ENCODE measurements around the gene MAPKAPK5.

Gene MAPKAPK5

DNA sequence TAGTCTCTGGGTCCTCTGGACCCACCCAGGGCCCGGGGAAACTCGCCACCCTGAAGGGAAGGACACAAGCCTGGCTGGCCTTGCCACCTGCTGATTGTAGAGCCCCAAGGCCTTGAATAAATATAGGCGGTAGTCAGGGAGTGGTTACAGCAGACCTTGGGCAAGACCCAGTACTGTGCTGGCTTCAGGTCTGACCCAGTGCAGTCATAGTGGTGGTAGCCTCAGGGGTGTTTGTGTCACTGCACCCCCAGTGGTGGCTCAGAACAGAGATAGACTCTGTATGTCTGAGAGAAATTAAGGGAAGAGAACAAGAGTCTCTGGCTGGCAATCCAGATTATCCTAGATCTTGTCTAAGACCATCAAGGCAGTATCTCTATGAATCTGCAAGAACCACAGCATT is 63.5 kb downstream of the MAPKAPK5 start:
- H3K4me3 ChIP-seq (ENCODE audit: low read depth, low read length): no peak overlapping the region
- no peak for DNase-seq (ENCODE audit: low read depth)
- TF ChIP-seq MYC (IDR thresholded peaks at IDR 0.05; ENCODE audit: low read depth, low read length): no peak
- TF ChIP-seq, protein P1, sequence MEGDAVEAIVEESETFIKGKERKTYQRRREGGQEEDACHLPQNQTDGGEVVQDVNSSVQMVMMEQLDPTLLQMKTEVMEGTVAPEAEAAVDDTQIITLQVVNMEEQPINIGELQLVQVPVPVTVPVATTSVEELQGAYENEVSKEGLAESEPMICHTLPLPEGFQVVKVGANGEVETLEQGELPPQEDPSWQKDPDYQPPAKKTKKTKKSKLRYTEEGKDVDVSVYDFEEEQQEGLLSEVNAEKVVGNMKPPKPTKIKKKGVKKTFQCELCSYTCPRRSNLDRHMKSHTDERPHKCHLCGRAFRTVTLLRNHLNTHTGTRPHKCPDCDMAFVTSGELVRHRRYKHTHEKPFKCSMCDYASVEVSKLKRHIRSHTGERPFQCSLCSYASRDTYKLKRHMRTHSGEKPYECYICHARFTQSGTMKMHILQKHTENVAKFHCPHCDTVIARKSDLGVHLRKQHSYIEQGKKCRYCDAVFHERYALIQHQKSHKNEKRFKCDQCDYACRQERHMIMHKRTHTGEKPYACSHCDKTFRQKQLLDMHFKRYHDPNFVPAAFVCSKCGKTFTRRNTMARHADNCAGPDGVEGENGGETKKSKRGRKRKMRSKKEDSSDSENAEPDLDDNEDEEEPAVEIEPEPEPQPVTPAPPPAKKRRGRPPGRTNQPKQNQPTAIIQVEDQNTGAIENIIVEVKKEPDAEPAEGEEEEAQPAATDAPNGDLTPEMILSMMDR (IDR thresholded peaks at IDR 0.05; ENCODE audit: low read depth, low read length): no peak
- TF ChIP-seq, protein P2, sequence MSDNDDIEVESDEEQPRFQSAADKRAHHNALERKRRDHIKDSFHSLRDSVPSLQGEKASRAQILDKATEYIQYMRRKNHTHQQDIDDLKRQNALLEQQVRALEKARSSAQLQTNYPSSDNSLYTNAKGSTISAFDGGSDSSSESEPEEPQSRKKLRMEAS (IDR thresholded peaks at IDR 0.05; ENCODE audit: low read depth, low read length): no peak

DNA sequence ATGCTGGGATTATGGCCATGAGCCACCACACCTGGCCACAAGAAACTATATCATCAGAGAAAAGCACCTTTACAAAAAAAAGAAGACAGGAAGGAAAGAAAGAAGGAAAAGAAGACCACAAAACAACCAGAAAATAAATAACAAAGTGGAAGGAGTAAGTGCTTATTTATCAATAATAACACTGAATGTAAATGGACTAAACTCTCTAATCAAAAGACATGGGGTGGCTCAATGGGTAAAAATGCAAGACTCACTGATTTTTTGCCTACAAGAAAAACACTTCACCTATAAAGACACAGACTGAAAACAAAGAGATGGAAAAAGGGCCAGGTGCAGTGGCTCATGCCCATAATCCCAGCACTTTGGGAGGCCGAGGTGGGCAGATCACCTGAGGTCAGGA is 65.7 kb downstream of the MAPKAPK5 start:
- H3K4me3 ChIP-seq (ENCODE audit: low read depth, low read length): no peak overlapping the region
- DNase-seq (ENCODE audit: low read depth): no peak
- TF ChIP-seq, protein P2 (IDR thresholded peaks at IDR 0.05; ENCODE audit: low read depth, low read length): no peak
- TF ChIP-seq MYC (IDR thresholded peaks at IDR 0.05; ENCODE audit: low read depth, low read length) (no peak), POLR2A (IDR thresholded peaks at IDR 0.05; ENCODE audit: extremely low read depth, insufficient read length) (no peak)

DNA sequence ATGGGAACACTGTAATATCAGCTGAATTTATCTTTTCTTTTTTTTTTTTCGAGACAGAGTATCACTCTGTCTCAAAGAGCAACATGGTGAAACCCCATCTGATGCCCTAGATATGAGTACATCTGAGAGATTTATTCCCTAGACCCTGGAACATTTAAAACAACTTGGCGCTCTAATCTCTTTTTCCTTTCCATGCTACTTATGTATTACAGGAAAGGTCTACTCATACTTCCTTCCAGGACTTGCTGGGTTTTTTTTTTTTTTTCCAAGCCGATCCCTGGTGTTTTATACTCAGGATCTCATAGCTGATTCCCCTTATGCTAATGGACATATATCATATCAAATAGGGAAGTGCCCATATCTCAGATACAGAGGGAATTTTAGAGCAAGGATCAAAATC is 83.1 kb downstream of the MAPKAPK5 start:
- no peak for DNase-seq (ENCODE audit: low read depth)
- TF ChIP-seq, protein P2 (IDR thresholded peaks at IDR 0.05; ENCODE audit: low read depth, low read length): no peak
- TF ChIP-seq POLR2A (IDR thresholded peaks at IDR 0.05; ENCODE audit: extremely low read depth, insufficient read length) (no peak), MYC (IDR thresholded peaks at IDR 0.05; ENCODE audit: low read depth, low read length) (no peak)
- TF ChIP-seq, protein P1 (IDR thresholded peaks at IDR 0.05; ENCODE audit: low read depth, low read length): no peak
- H3K4me3 ChIP-seq (ENCODE audit: low read depth, low read length): no peak overlapping the region

DNA sequence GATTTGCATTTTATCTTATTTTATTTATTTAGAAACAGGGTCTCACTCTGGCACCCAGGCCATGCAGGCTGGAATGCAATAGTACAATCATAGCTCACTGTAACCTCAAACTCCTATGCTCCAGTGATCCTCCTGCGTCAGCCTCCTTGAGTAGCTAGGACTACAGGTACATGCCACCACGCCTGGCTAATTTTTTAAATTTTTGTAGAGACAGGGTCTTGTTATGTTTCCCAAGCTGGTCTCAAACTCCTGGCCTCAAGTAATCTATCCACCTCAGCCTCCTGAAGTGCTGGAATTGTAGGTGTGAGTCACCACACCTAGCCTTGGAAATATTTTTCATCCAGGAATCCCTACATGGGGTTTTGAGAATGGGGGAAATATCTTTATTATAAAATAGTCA is 84.6 kb downstream of the MAPKAPK5 start:
- DNase-seq (ENCODE audit: low read depth): no peak
- TF ChIP-seq, protein P1 (IDR thresholded peaks at IDR 0.05; ENCODE audit: low read depth, low read length): no peak
- no peak for TF ChIP-seq POLR2A (IDR thresholded peaks at IDR 0.05; ENCODE audit: extremely low read depth, insufficient read length)
- TF ChIP-seq, protein P2 (IDR thresholded peaks at IDR 0.05; ENCODE audit: low read depth, low read length): no peak
- no peak overlapping the region for H3K4me3 ChIP-seq (ENCODE audit: low read depth, low read length)

DNA sequence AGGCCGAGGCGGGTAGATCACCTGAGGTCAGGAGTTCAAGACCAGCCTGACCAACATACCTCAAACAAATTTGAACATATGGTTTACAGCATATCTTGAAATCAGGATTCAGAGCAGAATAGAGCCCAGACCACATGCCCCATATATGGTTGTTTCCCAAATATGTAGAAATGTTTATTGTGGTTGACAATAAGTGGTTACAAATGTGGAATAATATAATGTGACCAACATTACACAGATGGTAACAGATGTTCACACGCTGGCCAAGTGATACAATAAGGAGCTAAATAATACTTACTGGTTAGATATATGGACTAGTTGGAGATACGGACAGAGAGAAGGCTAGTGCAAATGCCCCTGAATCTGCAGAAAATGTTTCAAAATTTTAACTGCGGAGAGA is 85.3 kb downstream of the MAPKAPK5 start:
- no peak for DNase-seq (ENCODE audit: low read depth)
- TF ChIP-seq MYC (IDR thresholded peaks at IDR 0.05; ENCODE audit: low read depth, low read length) (no peak), POLR2A (IDR thresholded peaks at IDR 0.05; ENCODE audit: extremely low read depth, insufficient read length) (no peak)
- TF ChIP-seq, protein P1 (IDR thresholded peaks at IDR 0.05; ENCODE audit: low read depth, low read length): no peak
- TF ChIP-seq, protein P2 (IDR thresholded peaks at IDR 0.05; ENCODE audit: low read depth, low read length): no peak
- no peak overlapping the region for H3K4me3 ChIP-seq (ENCODE audit: low read depth, low read length)

DNA sequence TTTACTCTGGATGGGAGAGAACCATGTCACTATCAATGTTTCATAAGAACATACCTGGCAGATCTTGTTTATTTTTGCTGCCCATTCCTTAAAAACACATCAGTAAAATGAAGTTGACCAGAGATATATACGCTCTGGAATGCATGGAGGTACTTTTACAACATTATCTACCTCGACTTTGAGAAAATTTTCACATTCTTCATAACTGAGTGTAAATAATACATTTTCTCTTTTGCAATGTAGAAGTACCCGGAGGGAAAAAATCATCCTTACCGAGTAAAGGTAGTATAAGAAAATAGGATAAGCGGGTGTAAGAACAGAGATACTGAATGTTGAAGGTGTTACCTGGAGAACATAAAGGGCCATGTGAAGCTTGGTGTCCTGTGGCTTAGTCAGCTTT is 90.2 kb downstream of the MAPKAPK5 start:
- no peak for DNase-seq (ENCODE audit: low read depth)
- TF ChIP-seq, protein P1 (IDR thresholded peaks at IDR 0.05; ENCODE audit: low read depth, low read length): no peak
- TF ChIP-seq POLR2A (IDR thresholded peaks at IDR 0.05; ENCODE audit: extremely low read depth, insufficient read length) (no peak), MYC (IDR thresholded peaks at IDR 0.05; ENCODE audit: low read depth, low read length) (no peak)
- TF ChIP-seq, protein P2 (IDR thresholded peaks at IDR 0.05; ENCODE audit: low read depth, low read length): no peak
- no peak overlapping the region for H3K4me3 ChIP-seq (ENCODE audit: low read depth, low read length)
